IPS DF 6.9 (cell line): ENCODE results near the gene VPS13D.

ENCODE experiments used
- DNase-seq: peaks from one replicate; pipeline ENCODE4 v3.0.0-alpha.2; 2013; ENCODE audit warnings: low read depth, low spot score
- H3K27ac ChIP-seq: one replicate; pipeline ENCODE4 v1.5.1; 2013; ENCODE audit warnings: low read length, control low read depth
- H3K27me3 ChIP-seq: 2 replicates; pipeline ENCODE4 v1.6.1; 2013; ENCODE audit warnings: mild to moderate bottlenecking, low read length; ENCODE audit not compliant: control insufficient read depth, insufficient read depth
- H3K36me3 ChIP-seq: 2 replicates; pipeline ENCODE4 v1.6.1; 2013; ENCODE audit warnings: low read length; ENCODE audit not compliant: control insufficient read depth, insufficient read depth
- H3K4me1 ChIP-seq: 2 replicates; pipeline ENCODE4 v1.6.1; 2013; ENCODE audit warnings: low read length; ENCODE audit not compliant: control insufficient read depth, insufficient read depth
- H3K4me3 ChIP-seq: 2 replicates; pipeline ENCODE4 v1.5.1; 2013; ENCODE audit warnings: mild to moderate bottlenecking, low read length
- H3K9me3 ChIP-seq: 2 replicates; pipeline ENCODE4 v1.6.1; 2013; ENCODE audit warnings: low read length, inconsistent platforms; ENCODE audit not compliant: control insufficient read depth, insufficient read depth
- WGBS: extraction: QIAGEN DNeasy Blood & Tissue Kit; methylation state at CpG from one replicate; pipeline ENCODE4 v1.1.7; 2013; ENCODE audit warnings: mixed read lengths, missing lambda C conversion rate; ENCODE audit not compliant: insufficient read length, insufficient coverage; 5-methylcytosine and 5-hydroxymethylcytosine counted together

Gene VPS13D, protein sequence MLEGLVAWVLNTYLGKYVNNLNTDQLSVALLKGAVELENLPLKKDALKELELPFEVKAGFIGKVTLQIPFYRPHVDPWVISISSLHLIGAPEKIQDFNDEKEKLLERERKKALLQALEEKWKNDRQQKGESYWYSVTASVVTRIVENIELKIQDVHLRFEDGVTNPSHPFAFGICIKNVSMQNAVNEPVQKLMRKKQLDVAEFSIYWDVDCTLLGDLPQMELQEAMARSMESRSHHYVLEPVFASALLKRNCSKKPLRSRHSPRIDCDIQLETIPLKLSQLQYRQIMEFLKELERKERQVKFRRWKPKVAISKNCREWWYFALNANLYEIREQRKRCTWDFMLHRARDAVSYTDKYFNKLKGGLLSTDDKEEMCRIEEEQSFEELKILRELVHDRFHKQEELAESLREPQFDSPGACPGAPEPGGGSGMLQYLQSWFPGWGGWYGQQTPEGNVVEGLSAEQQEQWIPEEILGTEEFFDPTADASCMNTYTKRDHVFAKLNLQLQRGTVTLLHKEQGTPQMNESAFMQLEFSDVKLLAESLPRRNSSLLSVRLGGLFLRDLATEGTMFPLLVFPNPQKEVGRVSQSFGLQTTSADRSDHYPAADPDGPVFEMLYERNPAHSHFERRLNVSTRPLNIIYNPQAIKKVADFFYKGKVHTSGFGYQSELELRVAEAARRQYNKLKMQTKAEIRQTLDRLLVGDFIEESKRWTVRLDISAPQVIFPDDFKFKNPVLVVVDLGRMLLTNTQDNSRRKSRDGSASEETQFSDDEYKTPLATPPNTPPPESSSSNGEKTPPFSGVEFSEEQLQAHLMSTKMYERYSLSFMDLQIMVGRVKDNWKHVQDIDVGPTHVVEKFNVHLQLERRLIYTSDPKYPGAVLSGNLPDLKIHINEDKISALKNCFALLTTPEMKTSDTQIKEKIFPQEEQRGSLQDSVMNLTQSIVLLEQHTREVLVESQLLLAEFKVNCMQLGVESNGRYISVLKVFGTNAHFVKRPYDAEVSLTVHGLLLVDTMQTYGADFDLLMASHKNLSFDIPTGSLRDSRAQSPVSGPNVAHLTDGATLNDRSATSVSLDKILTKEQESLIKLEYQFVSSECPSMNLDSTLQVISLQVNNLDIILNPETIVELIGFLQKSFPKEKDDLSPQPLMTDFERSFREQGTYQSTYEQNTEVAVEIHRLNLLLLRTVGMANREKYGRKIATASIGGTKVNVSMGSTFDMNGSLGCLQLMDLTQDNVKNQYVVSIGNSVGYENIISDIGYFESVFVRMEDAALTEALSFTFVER (N-terminal part only)

GRCh38 chr1:12229835-12230548, at the start of gene VPS13D:
TSS of gene VPS13D (plus strand) at chr1:12230030. CDS start at chr1:12234267, 4,237 bp downstream.
- WGBS: no CpG with 5 or more reads among the region's 77 CpGs
- Histone ChIP-seq H3K4me3 (peak within 1 kb of the TSS; percentile 74), H3K9me3 (no peaks in the 10 kb centered on the region), H3K36me3 (no peaks in the 10 kb centered on the region), H3K27me3 (no peaks in the 10 kb centered on the region), H3K27ac (no peak within 1 kb of the TSS), H3K4me1 (no peaks in the 10 kb centered on the region)
- DNase-seq: peak; percentile 45

GRCh38 chr1:12180315-12180714, 49.5 kb upstream of the VPS13D start:
- DNase-seq: no peak
- Histone ChIP-seq H3K27ac (no peak overlapping the region), H3K4me3 (no peak overlapping the region), H3K4me1 (peaks cover 5% of the 10 kb centered on the region), H3K27me3 (no peaks in the 10 kb centered on the region), H3K9me3 (no peaks in the 10 kb centered on the region), H3K36me3 (no peaks in the 10 kb centered on the region)
- WGBS: no CpG with 5 or more reads among the region's 10 CpGs

DNA sequence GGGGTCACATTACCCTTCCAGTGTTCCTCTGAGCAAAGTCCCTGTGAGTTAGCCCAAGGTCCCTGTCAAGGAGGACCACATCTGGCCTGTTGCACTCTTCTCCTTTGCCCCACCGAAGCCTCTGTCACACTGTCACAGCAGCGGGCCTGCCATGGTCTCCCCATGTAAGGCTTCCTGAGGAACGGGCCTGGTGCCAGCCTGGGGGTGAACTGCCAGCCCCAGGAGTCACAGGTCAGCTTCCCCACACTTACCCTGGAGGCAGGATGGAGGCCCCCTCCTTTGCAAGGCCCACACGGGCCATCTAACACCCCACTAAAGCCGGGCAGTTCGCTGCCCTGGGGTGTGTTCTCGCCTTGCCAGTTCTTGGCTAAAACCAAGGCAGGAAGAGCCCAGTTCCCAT, 48.9 kb upstream of the VPS13D start:
- no peak overlapping the region for H3K27ac ChIP-seq

DNA sequence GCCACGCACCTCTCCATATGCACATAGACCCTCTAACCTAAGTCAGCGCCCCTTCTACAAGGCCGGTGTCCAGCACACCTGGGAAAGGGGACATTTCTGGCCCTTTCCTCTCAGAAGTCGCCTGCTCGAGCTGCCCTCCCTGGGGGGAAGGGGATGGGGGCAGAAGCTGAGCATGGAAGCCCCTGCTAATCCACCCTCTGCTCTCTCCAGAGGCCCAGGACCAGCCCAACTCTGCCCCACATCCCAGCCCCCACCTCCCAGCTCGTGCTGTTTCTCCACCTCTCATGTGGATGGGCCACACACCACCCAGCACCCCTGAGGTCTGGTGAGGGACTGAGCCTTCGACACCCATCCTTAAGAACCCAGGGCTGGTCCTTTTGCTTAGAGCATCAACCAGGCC, 48.3 kb upstream of the VPS13D start:
- H3K4me1 ChIP-seq: peaks cover 5% of the 10 kb centered on the region
- no CpG with 5 or more reads among the region's 7 CpGs for WGBS
- no peak for DNase-seq
- no peaks in the 10 kb centered on the region for H3K27me3 ChIP-seq
- H3K36me3 ChIP-seq: no peaks in the 10 kb centered on the region
- H3K4me3 ChIP-seq: no peak overlapping the region
- H3K27ac ChIP-seq: no peak overlapping the region
- no peaks in the 10 kb centered on the region for H3K9me3 ChIP-seq

More for the DNA sequence above, 48.9 kb upstream of the VPS13D start:
- no peaks in the 10 kb centered on the region for H3K9me3 ChIP-seq
- WGBS: no CpG with 5 or more reads among the region's 7 CpGs
- no peak overlapping the region for H3K4me3 ChIP-seq
- no peaks in the 10 kb centered on the region for H3K36me3 ChIP-seq
- peaks cover 5% of the 10 kb centered on the region for H3K4me1 ChIP-seq
- no peaks in the 10 kb centered on the region for H3K27me3 ChIP-seq
- DNase-seq: no peak

DNA sequence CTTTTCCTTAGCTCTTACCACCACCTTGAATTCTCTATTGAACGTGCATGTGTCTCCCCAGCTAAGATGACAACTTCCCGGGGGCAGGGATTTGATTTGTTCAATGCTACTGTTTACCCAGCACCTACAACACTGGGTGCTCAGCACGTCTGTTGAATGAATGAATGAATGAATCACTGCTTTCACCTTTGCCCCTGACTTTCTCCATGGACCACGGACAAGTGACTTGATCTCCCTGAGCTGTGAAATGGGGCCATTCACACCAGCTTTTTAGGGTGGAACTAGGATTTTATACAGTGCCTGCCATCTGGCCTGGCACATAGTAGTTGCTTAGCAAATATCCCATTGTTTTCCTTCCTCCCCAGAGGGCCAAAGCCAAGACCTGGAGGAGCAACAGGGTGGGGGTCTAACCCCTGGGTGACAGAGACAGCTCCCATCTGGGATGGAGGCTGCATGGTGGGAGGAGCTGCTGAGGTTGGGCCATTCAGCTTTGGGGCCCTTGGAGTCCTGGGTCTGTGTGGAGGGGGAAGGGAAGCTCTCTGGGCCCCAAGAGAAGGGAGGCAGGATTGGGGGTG, 47.3 kb upstream of the VPS13D start:
- DNase-seq: no peak
- Histone ChIP-seq H3K4me1 (peaks cover 3% of the 10 kb centered on the region), H3K27me3 (no peaks in the 10 kb centered on the region), H3K36me3 (no peaks in the 10 kb centered on the region), H3K9me3 (no peaks in the 10 kb centered on the region), H3K4me3 (no peak overlapping the region), H3K27ac (no peak overlapping the region)
- no CpG with 5 or more reads among the region's 4 CpGs for WGBS

DNA sequence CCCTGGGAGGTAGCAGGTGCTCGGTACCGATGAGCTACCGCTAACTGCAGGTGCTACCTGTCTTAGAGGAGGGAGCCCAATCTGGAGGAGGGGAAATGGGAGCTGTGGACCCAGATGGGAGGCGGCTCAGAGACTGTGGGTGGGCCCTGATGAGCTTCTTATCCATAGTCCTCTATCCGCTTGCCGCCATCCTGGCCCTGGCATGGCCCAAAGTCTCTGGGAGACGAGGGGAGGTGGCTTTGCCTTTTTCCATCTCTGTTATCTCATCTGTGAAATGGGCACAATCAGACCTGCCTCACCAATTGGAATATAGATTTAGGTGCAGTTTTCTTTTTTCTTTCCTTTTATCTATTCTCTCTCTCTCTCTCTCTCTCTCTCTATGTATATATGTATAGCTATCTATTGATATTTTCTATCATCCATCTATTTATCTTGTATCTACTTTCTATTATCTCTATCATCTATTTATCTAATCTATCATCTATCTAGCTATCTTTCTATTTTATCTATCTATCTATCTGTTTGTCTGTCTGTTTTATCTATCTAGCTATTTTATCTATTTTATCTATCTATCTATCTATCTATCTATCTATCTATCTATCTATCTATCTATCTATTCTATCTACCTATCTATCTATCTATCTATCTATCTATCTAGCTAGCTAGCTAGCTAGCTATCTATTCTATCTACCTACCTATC, 46.6 kb upstream of the VPS13D start:
- no peaks in the 10 kb centered on the region for H3K27me3 ChIP-seq
- no peak overlapping the region for H3K27ac ChIP-seq
- no CpG with 5 or more reads among the region's 7 CpGs for WGBS
- no peaks in the 10 kb centered on the region for H3K9me3 ChIP-seq
- DNase-seq: no peak
- H3K4me3 ChIP-seq: no peak overlapping the region
- no peaks in the 10 kb centered on the region for H3K36me3 ChIP-seq
- H3K4me1 ChIP-seq: peaks cover 2% of the 10 kb centered on the region

DNA sequence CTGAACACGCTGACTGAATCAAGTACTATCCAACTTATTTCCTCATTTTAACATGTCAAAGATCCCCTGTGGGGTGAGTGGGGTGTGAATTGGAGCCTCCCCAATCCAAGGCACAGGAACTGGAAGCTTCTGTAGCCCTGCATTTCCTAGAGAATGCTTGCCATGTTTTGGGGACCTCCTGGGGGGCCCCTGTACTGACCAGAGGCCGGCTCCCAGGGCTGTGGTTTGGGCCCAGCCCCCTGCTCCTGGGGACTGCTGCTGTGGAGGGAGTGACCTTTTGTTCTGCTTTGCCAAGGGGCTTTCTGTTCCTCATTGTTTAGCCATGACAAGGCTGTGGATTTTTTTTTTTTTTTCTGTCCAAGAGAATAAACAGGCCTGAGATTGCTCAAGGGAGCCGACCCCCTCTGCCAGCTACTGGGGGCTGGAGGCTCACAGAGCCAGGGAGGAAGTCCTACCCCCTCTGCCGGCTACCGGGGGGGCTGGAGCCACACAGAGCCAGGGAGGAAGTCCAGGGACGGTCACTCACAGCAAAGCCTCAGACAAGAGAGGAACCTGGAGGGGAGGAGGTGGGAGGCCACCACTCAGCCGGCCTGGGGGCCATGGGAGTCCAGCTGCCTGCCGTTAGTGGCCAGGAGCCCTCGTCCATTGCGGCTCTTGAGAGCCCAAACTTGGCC, 45.7 kb upstream of the VPS13D start:
- Histone ChIP-seq H3K36me3 (no peaks in the 10 kb centered on the region), H3K27me3 (no peaks in the 10 kb centered on the region), H3K4me3 (no peak overlapping the region), H3K4me1 (peaks cover 3% of the 10 kb centered on the region), H3K27ac (no peak overlapping the region), H3K9me3 (no peaks in the 10 kb centered on the region)
- DNase-seq: no peak
- WGBS: no CpG with 5 or more reads among the region's 10 CpGs

GRCh38 chr1:12185036-12185917, 44.6 kb upstream of the VPS13D start:
- WGBS: no CpG with 5 or more reads among the region's 19 CpGs
- Histone ChIP-seq H3K4me3 (no peak overlapping the region), H3K4me1 (peaks cover 3% of the 10 kb centered on the region), H3K27ac (no peak overlapping the region), H3K27me3 (no peaks in the 10 kb centered on the region), H3K9me3 (no peaks in the 10 kb centered on the region), H3K36me3 (no peaks in the 10 kb centered on the region)
- DNase-seq: no peak
